OCI-LY7 (cell line): ENCODE data around the gene COL28A1.

ENCODE experiments used
- EZH2phosphoT487 ChIP-seq: fragments of 200-600 bp; sonication (generic); IDR thresholded peaks from 2 replicates; pipeline ENCODE4 v1.6.1; 2018; ENCODE audit warnings: low read depth, borderline replicate concordance, mild to moderate bottlenecking, mixed run types, antibody characterized with exemption, low read length, moderate library complexity, mixed read lengths
- TF ChIP-seq, protein P1 (sequence below): fragments of 200-600 bp; sonication (generic); conservative IDR thresholded peaks from 2 replicates; pipeline ENCODE4 v1.5.1; 2014; ENCODE audit warnings: mild to moderate bottlenecking, antibody characterized with exemption, low read length, moderate library complexity, mixed read lengths

DNA sequence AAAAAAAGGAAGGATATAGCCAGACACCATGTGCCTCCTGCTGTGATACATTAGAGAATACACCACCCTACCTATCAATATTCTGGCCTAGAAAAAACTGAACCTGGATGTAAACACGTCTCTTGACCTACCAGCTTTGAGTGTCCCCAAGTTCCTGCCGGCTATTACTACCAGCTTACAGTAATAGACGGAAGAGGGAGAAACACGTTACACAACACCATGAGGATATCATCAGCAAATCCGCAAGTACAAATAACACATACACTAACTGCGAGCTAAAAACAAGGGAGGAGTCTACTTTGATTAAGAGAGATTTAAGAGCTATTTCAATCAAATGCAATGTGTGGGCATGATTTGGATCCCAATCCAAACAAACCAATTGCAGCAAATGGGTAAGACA, 113.0 kb downstream of the COL28A1 start:
- TF ChIP-seq, protein P1, sequence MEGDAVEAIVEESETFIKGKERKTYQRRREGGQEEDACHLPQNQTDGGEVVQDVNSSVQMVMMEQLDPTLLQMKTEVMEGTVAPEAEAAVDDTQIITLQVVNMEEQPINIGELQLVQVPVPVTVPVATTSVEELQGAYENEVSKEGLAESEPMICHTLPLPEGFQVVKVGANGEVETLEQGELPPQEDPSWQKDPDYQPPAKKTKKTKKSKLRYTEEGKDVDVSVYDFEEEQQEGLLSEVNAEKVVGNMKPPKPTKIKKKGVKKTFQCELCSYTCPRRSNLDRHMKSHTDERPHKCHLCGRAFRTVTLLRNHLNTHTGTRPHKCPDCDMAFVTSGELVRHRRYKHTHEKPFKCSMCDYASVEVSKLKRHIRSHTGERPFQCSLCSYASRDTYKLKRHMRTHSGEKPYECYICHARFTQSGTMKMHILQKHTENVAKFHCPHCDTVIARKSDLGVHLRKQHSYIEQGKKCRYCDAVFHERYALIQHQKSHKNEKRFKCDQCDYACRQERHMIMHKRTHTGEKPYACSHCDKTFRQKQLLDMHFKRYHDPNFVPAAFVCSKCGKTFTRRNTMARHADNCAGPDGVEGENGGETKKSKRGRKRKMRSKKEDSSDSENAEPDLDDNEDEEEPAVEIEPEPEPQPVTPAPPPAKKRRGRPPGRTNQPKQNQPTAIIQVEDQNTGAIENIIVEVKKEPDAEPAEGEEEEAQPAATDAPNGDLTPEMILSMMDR = no peak
- no peak for TF ChIP-seq EZH2phosphoT487
